Activated CD8-positive, alpha-beta memory T cell treated with anti-CD3 and anti-CD28 coated beads, Interleukin-2, amount 50 U/mL, for 24 hours (primary cell): ENCODE data around the gene SDK2.

Source experiments
- DNase-seq: peaks from one replicate; pipeline ENCODE4 v3.0.0-alpha.2; 2020; ENCODE audit errors: extremely low read depth

SDK2 gene

DNA sequence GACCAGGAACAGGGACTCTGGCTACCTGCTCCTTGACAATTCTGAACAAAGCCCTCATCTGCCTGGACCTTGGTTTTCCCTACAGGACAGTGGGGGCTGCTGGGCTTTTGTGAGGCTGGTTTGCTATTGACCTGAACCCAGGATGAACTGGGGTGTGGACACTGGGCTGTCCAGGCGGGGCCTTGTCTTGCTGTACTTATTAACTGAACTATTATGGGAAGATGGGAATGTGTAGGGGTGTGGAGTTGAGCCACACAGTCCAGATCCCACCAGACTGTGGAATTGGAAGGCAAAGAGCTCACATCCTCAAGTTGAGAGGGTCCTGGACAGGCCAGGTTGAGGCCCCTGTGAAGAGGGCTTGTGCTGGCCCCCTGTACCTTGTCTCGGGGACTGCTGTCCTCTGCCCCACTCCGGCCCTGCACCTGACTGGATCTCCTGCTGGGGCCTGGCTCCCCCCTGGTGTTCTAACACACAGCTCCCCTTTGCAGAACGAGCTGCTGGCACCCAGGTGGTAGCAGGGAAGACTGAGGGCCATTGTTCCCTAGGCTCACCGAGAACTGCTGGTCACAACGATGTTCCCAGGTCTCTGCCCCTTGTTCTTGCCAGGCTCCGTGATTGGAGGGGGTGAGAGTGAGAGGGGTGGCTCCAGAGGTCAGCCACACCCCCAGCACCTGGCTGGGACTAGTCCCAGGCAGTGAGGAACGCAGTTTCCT lies 280.6 kb downstream of the SDK2 start:
- DNase-seq: no peak

DNA sequence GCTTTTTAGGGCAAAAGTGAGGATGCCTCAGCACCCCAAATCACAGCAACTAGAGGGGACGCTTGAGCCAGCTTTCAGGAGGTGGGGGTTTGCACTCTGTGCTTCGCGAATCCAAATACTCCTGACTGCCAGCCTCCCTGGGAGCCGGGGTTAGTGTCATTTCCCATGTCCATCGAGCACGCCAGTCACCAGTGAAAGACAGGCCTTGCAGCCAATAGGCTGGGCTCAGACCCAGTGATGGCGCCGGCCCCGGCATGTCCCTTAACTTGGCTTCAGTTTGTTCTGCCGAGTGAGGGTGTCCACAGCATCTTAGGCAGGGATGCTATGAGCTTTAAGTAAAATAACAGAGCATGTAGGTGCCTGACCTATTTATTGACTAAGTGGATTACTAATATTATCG lies 281.5 kb downstream of the SDK2 start:
- no peak for DNase-seq

DNA sequence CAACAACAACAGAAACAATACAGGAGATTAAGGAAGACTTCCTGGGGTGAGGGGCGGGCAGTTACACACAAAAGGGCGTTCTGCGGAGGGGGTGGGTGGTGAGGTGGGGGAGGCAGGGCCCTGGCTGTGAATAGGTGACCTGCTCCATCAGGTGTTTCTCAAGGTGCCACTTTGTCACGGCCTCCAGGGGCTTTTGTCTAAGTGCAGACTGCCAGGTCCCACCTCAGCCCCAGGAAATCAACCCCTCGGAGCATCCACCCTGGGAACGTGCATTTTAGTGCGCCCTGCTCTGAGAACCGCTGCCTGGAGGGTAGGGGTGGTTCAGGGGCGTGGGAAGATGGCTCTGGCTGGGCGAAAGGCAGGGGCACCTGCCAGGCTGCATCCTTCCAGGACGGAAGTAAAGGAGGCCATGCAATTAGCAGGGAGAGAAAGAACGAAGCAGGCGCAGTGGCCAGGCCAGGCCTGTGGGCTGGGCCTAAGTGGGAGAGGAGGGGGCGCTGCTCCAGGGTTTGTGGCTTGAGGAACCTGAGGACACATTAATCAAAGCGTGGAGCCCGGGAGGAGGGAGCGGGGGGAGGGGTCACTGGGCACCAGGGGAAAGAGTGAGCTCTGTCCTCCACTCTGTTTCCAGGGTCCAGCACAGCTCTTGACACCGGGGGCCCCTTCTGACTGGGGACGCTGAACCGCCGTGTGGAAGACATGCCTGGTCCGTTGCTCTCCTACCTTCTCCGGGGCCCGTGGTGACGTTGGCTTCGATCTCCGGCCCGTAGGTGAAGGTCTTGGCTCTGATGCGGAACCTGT lies 283.1 kb downstream of the SDK2 start:
- DNase-seq: no peak

DNA sequence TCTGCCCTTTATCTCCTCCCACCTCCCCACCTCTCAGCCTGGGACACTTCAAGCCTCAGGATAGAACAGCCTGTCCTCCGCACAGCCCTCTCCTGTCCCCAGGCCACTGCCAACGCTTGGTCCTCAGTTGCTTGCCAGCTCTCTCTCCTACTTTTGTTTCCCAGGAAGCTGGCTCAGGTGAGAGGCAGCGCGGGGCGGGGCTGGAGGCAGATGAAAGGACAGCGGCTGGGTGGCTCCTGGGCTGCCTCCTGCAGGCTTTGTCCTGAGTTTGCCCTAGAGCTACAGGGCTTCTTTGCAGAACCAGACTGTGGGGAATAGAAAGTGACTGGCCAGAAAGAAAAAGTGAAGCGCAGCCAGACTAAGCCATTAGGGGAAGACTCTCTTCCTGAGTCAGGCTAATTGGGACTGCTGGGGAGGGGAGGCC lies 284.2 kb downstream of the SDK2 start:
- DNase-seq: no peak

DNA sequence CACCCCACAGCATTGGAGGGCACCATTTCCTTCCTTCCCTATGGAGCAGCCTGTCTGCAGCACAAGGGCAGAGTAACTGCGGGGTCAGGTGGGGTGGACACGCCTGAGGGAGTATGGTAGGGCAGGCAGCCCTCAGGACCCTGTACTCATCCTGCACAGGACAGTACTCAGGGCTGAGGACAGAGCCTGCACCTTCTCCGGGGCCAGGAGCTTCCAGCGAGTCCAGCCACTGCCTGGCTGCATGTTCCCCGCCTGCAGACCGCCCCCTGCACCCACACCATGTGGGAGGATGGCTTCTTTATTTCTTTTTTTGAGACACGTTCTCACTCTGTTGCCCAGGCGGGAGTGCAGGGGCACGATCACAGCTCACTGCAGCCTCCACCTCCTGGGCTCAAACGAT lies 284.9 kb downstream of the SDK2 start:
- DNase-seq: no peak

DNA sequence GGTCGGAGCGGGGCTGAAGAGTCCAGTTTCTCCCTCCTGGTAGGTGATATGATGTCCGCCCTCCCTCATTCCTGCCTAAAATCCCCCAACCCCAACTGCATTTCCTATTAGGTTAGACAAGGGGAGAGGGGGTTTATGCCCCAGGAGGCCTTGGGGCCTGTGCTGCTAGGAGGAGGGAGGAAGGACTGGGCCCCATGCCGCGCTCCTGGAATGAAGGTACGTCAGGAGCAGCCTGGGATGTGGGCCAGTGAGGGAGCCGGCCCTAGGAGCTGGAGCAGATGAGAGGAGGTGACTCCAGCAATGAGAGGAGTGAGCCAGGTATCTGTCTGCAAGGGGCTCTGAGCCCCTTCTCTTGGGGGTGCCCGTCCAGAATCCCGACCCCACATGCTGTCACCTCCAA lies 285.6 kb downstream of the SDK2 start:
- DNase-seq: no peak

DNA sequence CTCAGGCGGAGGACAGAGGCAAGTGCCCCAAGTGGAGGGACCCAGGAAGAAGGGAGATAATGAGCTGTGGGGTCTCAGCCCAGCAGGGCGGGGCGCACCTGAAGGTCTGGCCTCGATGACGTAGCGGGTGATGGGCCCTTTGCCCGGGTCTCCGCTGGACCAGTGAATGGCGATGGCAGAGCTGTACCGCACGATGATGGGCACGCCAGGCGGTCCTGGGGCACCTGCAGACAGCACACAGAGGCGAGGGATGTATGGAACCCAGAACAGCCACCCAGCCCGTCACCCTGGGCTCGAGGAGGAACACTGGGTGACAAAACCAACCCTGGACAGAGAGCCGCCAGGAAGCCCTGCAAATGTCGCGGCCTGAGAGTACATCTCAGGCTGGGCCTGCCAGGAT lies 286.3 kb downstream of the SDK2 start:
- DNase-seq: no peak

DNA sequence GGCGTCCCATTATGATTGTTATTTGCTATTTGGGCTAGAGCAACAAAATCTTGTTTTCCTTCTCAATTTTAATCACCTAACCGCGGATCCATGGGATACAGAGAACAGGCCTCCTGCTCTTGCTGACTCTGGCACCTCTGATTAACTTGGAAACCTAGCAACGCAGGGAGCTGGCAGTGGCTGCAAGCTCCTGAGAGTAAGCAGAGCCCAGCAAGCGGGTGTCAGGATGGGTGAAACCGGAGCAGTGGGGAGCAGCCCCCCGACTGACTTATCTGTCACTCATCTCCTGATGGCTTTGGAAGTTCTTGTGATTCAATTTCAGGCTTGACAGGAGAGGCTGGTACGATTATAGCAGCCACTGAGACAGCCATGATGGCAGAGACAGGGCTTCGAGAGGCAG lies 286.9 kb downstream of the SDK2 start:
- no peak for DNase-seq

DNA sequence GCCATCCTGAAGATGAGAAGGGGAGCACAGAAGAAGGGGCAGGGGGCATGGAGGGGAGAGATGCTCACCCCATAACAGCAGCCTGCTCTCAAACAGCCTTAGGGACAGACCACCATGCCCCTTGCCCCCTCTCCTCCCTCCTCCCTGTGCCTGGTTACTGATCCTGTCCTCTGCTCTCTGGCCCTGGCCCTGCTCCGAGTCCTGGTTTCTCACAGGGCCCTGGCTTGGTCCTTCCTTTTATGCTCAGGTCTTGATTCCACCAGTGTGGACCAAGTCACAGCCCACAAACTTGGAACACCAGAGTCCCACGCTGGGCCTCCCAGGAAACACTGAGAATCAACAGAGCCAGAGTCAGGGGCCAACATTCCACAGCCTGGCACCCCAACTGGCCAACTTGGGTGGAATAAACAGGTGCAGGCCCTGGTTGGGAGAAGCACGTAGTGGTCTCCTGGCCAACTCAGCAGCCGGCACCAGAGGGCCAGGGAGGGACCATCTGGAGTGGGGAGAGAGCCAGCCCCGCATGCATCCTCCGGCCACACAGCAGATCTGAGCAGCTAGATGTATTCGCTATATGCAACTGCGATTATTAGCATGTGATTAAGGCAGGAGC lies 287.6 kb downstream of the SDK2 start:
- DNase-seq: no peak

DNA sequence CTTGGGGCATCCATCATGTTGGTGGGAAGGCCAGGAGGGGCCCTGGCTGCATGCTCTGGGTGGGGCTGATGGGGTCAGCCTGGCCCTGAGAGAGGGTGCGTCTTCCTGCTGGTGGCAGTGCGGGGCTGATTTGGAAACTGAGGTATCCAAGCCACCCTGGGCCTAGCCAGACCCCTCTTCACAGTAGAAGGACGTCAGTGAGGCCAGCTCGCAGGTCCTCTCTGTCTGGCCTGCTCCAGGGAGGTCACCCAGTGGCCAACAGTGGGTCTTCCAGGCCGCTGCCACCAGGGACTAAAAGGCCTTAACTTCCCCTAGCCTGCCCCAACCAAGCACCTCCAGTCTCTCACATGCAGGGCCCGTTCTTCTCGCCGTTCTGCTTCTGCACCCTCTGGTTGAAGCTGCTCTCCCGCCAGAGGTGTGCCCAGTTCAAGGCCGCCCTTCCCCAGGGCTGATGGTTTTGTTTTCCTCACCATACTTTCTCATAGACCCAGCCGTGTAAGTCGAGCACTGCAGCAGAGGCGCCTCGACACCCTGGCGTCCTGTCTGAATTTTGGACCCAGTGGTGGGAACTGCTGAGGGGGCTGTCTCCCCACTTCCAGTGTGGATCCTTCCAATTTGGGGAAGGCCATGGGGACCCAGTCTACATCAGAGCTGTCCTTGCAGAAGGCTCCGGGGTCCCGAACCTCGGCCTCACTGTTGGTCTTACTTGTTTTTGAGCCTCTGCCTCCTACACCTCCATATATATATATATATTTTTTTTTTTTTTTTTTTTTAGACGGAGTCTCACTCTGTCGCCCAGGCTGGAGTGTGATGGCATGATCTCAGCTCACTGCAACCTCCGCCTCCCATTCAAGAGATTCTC lies 289.6 kb downstream of the SDK2 start:
- DNase-seq: no peak

DNA sequence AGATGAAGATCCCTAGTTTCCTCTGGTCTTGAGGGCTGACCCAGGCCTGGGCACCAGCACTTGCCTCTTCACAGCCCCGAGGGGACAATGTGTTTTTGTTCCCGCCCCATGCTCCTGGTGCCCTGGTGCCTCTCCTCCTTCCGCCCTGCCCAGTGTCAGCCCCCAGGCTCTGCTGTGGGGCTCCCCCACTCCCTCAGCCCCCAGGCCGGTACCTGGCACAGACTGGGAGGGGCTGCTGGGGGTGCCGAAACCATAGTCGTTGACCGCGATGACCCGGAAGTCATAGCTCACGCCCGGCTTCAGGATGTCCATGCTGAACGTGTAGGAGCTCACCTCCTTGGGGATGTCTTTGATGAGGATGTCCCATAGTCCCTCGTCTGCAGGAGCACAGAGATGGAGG lies 292.0 kb downstream of the SDK2 start:
- DNase-seq: no peak

DNA sequence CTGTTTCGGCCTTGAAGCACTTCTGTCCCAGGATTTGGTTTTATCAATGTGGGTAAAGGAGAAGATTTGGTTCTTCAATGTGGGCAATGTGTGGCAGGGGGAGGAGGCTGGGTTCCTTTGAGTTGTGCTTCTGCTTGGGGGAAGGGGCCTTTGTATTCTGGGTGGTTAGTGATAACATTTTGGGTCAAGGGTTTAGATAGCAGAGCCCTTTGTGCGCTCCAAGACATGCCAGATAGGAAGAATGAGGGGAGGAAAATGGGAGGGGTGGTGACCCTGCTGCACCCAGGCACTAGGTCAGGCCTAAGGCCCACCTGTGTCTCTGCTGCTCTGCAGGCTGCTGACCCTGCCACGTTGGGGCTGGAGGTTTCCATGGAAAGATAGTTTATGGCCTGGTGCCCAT lies 292.5 kb downstream of the SDK2 start:
- no peak for DNase-seq

DNA sequence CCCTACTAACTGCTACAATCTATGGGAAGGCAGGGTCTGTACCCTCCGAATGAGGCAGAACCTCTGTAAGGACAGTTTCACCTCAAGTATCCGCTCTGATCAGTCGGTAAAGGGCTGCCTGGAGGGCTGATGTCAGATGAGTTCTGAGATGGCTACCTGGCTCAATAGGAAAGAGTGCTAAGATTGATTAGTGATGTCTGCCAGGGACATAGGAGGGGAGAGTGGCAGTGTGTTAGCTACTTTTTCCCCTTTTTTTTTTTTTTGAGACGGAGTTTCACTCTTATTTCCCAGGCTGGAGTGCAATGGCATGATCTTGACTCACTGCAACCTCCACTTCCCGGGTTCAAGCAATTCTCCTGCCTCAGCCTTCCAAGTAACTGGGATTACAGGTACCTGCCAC lies 293.4 kb downstream of the SDK2 start:
- DNase-seq: no peak

DNA sequence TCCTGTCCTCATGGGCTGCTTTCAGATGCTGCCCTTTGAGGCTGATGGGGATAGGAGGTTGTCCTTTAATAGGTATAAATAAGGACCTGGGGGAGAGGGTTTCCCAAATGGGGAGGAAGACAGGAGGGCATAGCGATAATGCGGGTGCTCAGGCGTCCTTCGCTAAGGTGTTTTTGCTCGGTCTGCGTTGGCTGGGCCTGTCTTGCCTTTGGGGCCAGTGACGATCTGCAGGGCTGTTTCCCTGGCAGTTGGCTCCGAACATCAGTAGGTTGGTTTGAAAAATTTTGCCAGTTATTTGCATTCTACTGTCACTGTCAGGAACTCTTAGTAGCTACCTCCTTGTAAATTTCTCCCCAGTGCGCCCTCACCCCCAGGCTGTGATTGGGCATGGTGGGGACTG lies 294.6 kb downstream of the SDK2 start:
- no peak for DNase-seq

DNA sequence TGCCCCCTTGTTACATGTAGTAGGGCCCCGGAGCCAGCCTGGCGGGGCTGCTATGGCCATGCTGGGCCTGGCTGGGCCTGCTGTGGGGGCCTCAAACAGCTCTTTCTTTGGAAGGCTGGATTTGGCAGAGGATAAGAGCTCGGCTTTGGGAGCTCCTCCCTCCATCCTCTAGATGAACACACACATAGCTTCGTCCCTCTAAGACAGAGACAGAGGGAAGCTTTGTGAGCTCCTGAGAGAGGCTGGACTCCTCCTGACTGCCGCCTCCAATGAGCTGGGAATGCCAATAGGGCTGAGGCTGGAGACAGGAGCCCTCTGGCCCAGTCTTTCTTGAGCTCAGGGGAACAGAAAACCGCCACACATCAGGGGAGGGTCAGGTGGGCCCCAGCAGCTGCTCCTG lies 295.1 kb downstream of the SDK2 start:
- no peak for DNase-seq

DNA sequence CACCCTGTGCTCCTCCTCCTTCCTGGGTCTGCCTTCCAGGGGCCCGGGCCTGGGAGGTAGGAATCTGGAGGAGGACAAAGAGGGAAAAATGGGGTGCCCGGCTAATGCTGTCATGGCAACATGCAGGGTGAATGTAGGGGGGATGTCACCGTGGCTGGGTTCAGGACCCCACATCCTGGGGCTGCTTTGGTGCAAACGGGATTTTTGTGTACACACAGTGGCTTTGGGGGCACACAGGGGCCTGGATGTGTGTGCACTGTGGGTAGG lies 295.5 kb downstream of the SDK2 start:
- no peak for DNase-seq

DNA sequence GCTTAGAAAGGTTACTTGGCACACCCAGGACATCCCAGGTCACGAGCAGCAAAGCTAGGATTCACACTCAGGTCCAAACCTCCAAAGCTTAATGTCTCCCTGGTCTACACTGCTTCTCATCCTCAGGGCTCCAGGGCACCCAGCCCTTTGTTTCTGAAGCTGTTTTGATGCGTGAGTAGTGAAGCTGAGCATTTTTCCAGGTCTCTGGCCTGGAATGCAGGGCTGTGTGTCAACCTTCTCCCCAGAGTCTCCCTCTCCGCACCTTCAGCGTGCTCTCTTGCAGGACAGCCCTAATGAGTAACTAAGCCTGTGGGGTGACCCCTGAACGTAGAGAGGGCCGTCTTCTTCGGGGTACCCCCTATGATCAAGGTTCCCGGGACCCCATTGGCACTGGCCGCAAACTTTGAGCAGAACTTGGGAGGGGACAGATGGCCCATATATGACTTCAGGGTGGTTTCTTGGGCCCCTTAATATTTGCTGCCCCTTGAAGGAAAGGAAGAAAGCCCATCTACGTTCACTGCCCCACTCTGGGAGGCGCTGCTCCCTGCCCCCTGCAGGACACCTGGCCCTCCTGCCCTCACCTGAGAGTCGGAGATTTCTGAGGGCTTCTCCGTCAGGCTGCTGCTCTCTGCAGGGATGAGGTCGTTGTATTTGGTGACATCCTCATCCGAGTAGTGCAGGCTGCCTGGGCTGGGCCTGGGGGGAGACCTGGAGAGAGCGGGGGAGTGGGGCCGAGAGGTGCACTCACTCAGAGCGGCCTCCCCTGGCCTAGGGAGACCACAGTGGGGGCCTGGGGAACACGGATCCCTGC lies 296.0 kb downstream of the SDK2 start:
- DNase-seq: no peak

DNA sequence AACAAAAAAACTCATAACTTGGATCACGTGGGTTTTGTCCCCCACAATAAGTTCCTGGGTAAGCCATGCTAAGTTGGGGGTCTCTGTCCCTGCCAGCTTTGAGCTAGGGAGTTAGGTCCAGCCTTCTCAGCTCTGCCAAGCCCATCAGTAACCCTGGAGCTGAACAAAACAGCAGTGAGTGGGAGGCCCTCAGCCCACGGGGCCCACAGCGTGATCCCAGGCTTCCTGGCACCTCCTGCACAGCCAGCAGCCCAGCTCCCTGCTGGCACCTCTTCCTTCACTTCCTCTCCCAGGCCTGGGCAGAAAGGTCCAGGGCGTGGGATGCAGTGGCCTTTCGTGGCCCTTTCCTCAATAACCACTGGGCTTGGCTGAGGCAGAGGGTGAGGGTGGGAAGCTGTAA lies 296.9 kb downstream of the SDK2 start:
- DNase-seq: no peak

DNA sequence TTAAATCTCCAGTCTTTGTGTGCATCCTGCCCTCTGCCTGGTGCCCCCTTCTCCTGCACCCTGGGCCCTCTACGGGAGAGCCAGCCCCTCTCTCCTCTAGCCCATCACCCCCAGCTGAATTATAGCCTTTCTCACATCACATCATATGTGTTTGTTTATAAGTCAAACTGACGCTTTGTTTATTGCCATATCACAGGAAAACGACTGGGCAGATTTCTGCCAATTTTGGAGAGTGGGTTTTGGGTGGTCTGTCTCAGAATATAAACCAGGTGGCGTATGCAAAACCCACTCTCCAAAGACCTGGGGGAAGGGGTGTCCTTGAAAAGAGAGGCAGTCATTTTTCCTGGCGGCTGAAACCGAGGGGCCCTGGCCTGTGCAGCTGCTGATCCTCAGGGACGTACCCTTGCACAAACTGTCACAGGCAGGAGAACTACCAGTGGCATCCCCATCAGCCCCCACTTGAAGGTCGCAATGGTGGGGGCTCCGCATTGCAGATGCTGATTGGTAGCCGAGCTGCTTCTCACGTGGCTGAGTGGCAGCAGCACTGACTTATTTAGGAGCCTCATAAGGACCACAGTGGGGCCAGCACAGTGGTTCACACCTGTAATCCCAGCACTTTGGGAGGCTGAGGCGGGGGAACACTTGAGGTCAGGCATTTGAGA lies 297.6 kb downstream of the SDK2 start:
- no peak for DNase-seq

DNA sequence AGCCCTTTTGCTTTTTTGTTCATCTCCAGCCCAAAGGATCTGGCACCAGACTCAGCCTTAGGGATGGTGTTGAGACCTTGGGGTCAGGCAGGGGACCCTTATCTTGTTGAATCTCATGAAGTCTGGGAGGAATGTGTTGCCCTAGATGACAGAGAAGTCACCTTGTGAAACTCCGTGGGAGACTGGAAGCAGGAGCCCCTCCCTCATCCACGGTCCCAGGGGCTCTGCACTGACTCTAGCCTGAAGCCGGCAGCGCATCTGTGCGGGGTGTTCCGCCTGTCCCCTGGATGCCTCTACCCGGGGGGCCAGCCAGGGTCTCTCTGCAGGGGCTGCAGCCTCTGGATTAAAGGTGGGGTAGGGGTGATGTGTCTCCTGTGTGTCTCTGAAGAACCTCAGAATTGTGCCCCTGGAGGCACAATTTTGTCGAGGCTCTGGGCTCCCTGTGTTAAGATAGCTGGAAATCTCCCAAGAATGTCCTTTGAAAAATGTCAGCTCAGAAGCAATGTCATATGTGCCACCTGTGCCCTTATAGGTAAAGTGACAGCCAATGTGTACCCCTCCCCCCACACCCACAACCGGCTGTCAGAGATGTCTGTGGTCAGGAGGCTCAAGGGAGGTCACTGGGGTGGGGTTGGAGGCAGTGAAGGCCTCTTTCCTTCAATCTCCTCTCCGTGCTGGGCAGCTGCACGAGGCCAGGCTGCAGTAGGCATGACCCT lies 300.3 kb downstream of the SDK2 start:
- DNase-seq: no peak
